Measurements from ENCODE around the gene ZNF574.
A peak's percentile ranks its signal among the peaks of the same experiment; 100 is the strongest.

Gene ZNF574

GRCh38 chr19:42075616-42076379, at the start of gene ZNF574:
Gene ZNF574 (plus strand): TSS chr19:42076166. CDS start chr19:42078607, 2,441 bp downstream.
- ATAC-seq (ENCODE audit: low read depth) (peak; percentile 99), DNase-seq (ENCODE audit: low spot score) (peak; percentile 99)
- Histone ChIP-seq H3K4me3 (ENCODE audit: severe bottlenecking) (peak within 1 kb of the TSS; percentile 88), H3K27ac (ENCODE audit: poor library complexity, severe bottlenecking) (peak within 1 kb of the TSS; percentile 60), H3K27me3 (ENCODE audit: insufficient read depth, poor library complexity, severe bottlenecking) (no peaks in the 10 kb centered on the region), H3K36me3 (ENCODE audit: low read depth) (peaks cover 21% of the 10 kb centered on the region), H3K4me1 (ENCODE audit: insufficient read depth, poor library complexity, severe bottlenecking) (peaks cover 2% of the 10 kb centered on the region), H3K9me3 (ENCODE audit: severe bottlenecking) (no peaks in the 10 kb centered on the region)
- TF ChIP-seq, protein P1, sequence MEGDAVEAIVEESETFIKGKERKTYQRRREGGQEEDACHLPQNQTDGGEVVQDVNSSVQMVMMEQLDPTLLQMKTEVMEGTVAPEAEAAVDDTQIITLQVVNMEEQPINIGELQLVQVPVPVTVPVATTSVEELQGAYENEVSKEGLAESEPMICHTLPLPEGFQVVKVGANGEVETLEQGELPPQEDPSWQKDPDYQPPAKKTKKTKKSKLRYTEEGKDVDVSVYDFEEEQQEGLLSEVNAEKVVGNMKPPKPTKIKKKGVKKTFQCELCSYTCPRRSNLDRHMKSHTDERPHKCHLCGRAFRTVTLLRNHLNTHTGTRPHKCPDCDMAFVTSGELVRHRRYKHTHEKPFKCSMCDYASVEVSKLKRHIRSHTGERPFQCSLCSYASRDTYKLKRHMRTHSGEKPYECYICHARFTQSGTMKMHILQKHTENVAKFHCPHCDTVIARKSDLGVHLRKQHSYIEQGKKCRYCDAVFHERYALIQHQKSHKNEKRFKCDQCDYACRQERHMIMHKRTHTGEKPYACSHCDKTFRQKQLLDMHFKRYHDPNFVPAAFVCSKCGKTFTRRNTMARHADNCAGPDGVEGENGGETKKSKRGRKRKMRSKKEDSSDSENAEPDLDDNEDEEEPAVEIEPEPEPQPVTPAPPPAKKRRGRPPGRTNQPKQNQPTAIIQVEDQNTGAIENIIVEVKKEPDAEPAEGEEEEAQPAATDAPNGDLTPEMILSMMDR (IDR thresholded peaks at IDR 0.05; ENCODE audit: poor library complexity, severe bottlenecking), result no peak

- TF ChIP-seq, protein P1 (IDR thresholded peaks at IDR 0.05; ENCODE audit: poor library complexity, severe bottlenecking), result peak; percentile 33
- Histone ChIP-seq H3K9me3 (ENCODE audit: severe bottlenecking) (no peaks in the 10 kb centered on the region), H3K36me3 (ENCODE audit: low read depth) (no peaks in the 10 kb centered on the region), H3K27ac (ENCODE audit: poor library complexity, severe bottlenecking) (no peak overlapping the region), H3K27me3 (ENCODE audit: insufficient read depth, poor library complexity, severe bottlenecking) (no peaks in the 10 kb centered on the region), H3K4me1 (ENCODE audit: insufficient read depth, poor library complexity, severe bottlenecking) (no peaks in the 10 kb centered on the region), H3K4me3 (ENCODE audit: severe bottlenecking) (no peak overlapping the region)
- DNase-seq (ENCODE audit: low spot score), result no peak
- no peak for ATAC-seq (ENCODE audit: low read depth)
Observed at GRCh38 chr19:42028304-42029216, 47.4 kb upstream of the ZNF574 start.

DNA sequence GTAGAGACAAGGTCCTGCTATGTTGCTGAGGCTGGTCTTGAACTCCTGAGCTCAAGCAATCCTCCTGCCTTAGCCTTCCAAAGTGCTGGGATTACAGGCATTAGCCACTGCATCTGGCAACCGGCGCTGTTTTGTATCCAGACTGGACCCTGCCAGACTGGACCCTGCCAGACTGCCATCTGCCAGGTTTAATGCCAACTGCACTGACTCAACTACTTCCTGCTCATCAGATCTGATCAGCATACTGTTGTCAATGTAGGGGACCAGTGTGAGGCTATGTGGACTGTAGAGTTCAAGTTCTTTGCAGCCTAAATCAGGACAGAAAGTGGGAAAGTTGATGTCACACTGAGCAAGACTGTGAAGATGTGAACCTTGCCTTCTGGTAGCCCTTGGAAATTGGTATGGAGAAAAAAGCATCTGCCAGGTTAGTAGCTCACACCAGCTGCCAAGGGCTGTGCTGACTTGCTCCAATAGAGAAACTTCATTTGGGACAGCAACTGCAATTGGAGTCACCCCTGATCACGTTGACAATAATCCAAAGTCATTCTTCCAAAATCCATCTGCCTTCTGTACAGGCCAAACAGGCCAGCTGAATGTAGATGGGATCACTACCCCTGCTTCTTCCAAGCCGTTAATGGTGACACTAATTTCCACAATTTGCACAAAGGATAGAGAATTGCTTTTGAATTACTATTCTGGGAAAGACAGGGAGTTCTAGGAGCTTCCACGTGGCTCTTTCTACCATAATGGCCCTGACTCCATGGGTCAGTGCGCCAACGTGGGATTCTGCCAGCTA, 45.1 kb upstream of the ZNF574 start:
- Histone ChIP-seq H3K9me3 (ENCODE audit: severe bottlenecking) (no peaks in the 10 kb centered on the region), H3K27ac (ENCODE audit: poor library complexity, severe bottlenecking) (no peak overlapping the region), H3K36me3 (ENCODE audit: low read depth) (no peaks in the 10 kb centered on the region), H3K4me1 (ENCODE audit: insufficient read depth, poor library complexity, severe bottlenecking) (no peaks in the 10 kb centered on the region), H3K4me3 (ENCODE audit: severe bottlenecking) (no peak overlapping the region), H3K27me3 (ENCODE audit: insufficient read depth, poor library complexity, severe bottlenecking) (no peaks in the 10 kb centered on the region)
- TF ChIP-seq, protein P1 (IDR thresholded peaks at IDR 0.05; ENCODE audit: poor library complexity, severe bottlenecking), result no peak
- ATAC-seq (ENCODE audit: low read depth) (no peak), DNase-seq (ENCODE audit: low spot score) (no peak)

GRCh38 chr19:42032431-42032830, 43.5 kb upstream of the ZNF574 start:
- ATAC-seq (ENCODE audit: low read depth), result no peak
- Histone ChIP-seq H3K27ac (ENCODE audit: poor library complexity, severe bottlenecking) (no peak overlapping the region), H3K36me3 (ENCODE audit: low read depth) (no peaks in the 10 kb centered on the region), H3K9me3 (ENCODE audit: severe bottlenecking) (no peaks in the 10 kb centered on the region), H3K27me3 (ENCODE audit: insufficient read depth, poor library complexity, severe bottlenecking) (no peaks in the 10 kb centered on the region), H3K4me3 (ENCODE audit: severe bottlenecking) (no peak overlapping the region), H3K4me1 (ENCODE audit: insufficient read depth, poor library complexity, severe bottlenecking) (no peaks in the 10 kb centered on the region)
- TF ChIP-seq, protein P1 (IDR thresholded peaks at IDR 0.05; ENCODE audit: poor library complexity, severe bottlenecking), result no peak
- no peak for DNase-seq (ENCODE audit: low spot score)

Measured in RWPE2 (cell line).